T-helper 2 cell (primary cell): ENCODE measurements around the gene ANAPC2.

ENCODE experiments used
- DNase-seq, 5 experiments: peaks; one replicate each; pipeline versions ENCODE4 v3.0.0 to v3.0.0-alpha.2; 2012 to 2022

ANAPC2 gene

DNA sequence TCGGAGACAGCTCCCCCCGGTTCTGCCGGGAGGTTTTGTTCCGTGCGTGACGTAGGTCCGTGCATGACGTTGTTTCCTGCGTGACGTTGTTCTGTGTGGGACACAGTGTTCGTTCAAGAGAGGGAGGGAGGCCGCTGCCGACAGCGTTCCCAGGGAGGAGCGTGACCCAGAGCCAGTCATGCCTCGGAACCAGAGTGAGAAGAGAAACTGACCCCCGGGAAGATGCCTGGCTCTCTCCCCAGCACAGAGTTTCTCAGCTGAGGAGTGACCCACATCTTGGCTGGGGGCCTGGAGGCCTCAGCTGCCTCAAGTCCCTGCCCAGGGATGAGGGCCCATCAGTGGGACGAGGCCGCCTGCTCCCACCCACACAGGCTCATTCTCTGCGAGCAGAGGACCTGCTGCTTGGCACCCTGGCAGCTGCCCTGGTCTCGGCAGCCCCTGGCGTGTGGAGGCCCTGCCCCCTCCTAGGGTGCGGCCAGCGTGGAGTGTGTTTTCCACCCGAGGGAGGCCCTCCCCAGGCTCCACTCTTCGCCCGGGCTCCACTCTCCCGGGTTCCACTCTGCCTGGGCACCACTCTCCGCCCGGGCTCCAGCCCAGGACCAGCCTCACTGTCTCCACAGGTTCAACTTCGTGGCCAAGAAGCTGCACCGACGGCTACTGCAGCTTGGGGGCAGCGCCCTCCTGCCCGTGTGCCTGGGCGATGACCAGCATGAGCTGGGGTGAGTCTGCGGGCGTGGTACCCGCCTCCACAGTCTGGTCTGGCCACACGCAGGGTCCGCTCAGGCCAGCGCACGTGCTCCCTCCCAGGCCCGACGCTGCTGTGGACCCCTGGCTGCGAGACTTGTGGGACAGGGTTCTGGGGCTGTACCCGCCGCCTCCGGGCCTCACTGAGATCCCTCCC, 25.1 kb upstream of the ANAPC2 start:
- DNase-seq = no peak

DNA sequence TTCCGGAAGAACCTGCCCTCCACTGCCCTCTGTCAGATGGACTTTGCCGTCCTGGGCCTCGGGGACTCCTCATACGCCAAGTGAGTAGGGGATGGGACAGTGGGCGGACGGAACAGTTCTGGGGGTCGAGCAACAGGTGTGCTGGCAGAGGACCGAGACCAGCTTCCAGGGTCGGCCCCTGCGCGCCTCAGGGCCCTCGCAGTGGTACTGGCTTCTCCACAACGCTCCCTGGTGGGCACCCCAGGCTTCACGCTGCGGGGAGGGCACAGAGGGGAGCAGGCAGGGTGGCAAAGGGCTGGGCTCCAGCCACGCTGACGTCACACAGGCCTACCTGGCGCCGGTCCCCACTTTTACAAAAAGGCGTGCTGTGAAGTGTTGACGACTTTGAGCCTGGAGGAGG, 24.2 kb upstream of the ANAPC2 start:
- DNase-seq = no peak

DNA sequence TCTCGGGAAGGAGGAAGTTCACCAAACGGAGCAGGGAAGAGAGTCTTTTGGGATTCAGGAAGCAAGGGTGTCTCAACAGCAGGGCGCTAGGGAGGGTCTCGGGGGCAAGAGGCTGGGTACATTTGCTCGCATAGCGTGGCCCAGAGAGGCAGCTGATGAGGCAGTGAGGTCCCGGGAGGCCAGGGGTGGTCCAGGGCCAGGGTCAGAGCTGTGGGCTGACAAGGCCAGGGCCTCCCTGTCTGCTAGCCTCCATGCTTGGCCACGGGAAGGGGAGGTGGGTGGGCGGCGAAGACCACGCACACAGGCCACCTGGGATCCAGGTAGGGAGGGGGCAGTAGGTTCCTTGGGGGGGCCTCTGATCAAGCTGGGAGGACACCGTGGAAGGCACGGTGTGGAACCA, 23.2 kb upstream of the ANAPC2 start:
- DNase-seq = no peak

DNA sequence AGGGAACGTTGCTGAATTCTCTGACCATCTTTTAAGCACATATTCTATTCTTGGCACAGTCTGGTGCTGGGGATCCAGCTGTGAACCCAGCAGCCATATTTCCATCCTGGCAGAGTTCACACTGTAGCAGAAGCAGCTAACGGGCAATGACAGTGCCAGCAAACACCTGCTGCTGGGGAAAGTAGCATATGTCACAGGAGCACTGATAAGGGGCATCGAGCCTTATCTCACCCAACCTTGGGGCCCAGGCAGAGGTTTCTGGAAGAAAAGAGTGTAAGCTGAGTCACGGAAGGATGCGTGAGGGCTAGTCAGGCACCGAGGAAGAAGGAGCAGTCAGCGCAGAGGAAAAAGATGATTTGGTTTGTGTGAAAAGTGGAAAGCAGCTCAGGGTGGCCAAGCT, 18.2 kb upstream of the ANAPC2 start:
- no peak for DNase-seq

DNA sequence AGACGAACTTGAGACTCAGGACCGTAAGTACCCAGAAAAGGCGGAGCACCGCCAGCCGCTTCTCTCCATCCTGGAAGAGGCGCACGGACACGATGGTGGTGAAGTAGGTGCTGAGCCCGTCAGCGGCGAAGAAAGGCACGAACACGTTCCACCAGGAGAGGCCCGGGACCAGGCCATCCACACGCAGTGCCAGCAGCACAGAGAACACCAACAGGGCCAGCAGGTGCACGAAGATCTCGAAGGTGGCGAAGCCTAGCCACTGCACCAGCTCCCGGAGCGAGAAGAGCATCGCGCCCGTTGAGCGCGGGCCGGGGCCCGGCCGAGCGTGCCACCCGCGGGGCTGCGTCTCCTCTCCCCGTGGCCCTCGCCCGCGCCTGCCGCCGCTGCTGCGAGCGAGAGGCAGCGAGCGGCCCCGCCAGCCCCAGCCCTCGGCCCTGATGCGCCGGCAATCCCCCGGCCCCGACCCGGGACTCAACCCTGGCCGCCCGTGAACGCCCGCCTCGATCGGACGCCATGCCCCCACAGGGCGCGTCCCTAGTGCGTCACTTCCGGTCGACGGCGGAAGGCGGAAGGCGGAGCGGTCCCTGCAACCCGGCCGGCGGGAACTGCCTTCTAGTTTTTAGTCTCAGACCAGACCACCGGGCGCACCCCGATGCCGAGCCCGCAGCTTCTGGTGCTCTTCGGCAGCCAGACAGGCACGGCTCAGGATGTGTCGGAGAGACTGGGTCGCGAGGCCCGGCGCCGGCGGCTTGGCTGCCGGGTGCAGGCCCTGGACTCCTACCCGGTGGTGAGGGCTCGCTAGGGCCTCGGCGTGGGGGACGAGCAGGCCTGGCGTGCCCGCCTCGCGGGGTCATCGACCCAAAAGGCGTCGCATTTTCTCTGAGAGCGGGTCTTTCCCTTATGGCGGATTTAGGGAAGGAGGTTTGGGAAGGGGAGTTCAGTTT, 17.0 kb upstream of the ANAPC2 start, which contains the start of the genes NDOR1 and TMEM203:
TSS of gene NDOR1 (plus strand) at position 575 of the 944 bp plus-strand sequence. CDS start at position 653, 78 bp downstream.
TSS of gene TMEM203 (minus strand) at position 523 of the 944 bp plus-strand sequence. CDS start at position 289, 234 bp downstream.
- peak; percentile 84 to 92 (median 91) for DNase-seq

DNA sequence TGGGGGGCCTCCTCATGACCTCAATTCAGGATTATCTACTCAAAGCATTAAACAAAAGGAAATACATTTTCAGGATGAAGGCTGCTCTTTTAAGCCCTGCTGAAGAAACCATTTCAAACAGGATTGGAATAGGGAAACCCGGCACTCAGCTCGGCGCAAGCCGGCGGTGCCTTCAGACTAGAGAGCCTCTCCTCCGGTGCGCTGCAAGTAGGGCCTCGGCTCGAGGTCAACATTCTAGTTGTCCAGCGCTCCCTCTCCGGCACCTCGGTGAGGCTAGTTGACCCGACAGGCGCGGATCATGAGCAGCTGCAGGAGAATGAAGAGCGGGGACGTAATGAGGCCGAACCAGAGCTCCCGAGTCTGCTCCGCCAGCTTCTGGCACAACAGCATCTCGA, 16.4 kb upstream of the ANAPC2 start:
- DNase-seq = no peak

DNA sequence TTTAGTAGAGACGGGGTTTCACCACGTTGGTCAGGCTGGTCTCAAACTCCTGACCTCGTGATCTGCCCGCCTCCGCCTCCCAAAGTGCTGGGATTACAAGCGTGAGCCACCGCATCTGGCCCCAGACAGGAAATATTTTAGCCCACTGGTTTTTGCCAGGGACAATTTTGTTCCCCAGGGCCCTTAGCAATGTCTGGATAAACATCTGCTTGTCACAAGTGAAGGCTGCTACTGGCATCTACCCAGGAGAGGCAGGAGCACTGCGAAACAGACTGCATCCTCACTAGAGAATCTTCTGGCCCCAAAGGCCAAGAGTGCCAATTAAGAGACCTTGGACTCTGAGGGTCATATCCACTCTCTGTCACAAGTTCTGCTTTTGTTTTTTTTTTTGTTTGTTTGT, 14.6 kb upstream of the ANAPC2 start:
- DNase-seq = no peak

DNA sequence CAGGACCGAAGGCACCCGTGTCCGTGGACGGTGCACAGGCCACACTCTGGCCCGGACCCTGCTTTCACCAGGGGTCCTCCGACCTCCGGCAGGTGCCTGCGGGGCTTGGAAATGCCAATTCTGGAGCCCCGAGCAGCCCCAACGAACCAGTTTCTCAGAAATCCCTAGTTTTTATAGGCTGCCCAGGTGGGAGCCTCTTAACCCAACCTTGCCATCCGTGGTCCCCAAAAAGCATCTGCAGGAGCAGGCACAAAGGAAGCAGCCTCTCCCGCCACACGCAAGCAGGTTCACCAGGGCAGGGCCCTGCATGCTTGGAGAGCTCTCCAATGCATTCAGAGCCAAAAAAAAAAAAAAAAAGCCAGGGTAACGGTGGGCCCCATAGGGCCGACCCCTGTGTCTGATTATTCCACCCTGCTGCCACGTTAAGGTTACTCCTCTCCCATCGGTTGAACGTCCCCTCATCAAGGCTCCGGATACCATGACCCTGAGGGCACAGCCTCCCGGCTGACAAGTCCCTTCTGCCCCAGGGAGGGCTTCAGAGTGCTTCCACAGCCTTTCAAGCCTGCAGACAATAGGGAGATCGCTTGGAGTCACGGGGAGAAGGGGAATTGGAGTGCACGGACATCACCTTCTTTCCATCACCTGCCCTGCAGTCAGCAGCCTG, 13.0 kb upstream of the ANAPC2 start:
- DNase-seq = no peak

DNA sequence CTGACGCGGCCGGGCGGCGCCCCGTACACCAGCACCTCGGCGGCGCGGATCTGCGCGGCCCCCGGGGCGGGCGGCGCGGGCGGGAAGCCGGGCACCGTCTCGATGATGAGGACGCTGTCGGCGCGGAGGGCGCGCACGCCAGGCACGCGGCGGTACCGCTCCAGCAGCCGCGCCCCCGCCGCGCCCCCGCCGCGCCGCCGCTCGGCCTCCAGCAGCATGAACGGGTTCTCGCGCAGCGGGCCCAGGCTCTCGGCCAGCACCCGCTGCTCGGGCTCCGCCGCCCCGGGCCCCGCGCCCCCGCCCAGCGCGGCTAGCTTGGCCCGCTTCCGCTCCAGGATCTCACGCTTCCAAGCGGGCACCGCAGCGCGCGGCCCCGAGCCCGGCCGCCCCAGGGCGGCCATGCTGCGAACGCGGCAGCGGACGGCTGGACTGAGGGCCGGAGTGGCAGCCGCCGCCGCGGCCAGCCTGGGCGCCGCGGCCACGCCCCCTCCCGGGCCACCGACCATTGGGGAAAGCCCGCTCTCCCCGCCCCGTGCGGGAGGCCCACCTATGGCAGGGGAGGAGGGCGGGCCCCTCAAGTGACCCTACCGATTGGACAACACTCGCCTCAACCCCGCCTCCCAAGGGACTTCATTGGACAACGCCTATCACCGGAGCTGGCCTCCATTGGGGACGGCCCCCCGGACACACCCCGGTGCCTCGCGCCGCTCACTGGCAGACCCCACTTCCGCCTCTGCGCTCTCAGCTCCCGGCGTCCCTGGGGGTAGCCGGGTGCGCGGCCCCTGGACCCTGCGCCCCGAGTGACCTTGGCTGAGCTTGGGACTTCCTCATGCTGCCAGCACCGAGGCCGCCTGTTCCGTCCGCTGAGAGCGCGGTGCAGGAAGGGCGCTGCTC, 12.2 kb upstream of the ANAPC2 start, which contains the start of gene TPRN:
TSS of gene TPRN (minus strand) at position 431 of the 894 bp plus-strand sequence. CDS start at position 401, 30 bp downstream.
- DNase-seq = peak; percentile 94 to 99 (median 98)

DNA sequence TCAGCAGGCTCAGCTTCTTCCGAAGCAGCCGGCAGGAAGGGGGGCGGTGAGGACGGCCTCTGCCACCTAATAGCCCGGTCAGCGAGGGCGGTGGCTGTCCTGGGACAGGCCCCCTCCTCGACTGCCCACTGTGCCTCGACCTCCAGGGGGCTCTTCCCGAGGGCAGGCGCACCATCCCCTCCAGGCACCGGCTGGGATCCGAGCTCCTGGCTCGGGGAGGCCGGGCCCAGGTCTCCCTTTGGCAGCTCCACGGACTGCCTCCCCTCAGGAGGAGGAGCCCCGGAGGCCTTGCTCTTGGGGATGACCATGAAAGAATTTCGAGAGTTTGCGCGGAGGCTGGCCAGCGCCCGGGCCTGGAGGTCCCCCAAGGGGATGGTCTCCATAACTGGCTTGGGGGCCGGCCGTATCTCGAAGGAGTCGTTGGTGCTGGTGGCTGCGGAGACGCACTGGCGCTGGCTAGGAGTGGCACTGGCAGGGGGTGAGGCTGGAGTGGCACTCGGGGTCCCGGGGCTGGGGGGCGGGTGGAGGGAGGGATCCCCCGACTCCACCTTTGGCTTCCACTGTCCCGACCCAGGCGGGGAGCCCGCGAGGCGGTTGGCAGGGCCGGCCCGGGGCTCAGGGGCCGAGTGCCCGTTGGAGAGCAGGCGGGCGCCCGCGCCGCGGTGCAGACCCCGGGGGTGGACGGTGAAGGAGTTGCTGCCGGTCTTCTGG, 11.2 kb upstream of the ANAPC2 start:
- no peak for DNase-seq

DNA sequence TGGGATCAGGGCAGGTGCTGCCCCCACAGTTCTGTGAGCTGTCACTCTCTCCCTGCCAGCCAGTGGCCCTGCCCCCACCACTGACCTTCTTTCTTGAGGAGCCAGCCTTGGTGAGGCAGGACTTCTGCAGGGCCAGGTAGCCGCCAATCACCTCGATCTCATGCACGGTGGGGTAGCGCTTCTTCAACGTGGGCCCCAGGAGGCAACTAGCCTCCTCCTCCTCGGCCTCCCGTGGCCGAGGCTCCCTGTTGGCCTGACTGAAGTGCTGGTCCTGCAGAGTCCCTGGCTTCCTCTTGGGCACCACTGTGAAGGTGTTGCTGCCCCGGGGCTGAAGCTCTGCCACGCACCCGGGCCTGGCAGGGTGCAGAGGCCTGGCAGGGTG, 10.5 kb upstream of the ANAPC2 start:
- DNase-seq = no peak

DNA sequence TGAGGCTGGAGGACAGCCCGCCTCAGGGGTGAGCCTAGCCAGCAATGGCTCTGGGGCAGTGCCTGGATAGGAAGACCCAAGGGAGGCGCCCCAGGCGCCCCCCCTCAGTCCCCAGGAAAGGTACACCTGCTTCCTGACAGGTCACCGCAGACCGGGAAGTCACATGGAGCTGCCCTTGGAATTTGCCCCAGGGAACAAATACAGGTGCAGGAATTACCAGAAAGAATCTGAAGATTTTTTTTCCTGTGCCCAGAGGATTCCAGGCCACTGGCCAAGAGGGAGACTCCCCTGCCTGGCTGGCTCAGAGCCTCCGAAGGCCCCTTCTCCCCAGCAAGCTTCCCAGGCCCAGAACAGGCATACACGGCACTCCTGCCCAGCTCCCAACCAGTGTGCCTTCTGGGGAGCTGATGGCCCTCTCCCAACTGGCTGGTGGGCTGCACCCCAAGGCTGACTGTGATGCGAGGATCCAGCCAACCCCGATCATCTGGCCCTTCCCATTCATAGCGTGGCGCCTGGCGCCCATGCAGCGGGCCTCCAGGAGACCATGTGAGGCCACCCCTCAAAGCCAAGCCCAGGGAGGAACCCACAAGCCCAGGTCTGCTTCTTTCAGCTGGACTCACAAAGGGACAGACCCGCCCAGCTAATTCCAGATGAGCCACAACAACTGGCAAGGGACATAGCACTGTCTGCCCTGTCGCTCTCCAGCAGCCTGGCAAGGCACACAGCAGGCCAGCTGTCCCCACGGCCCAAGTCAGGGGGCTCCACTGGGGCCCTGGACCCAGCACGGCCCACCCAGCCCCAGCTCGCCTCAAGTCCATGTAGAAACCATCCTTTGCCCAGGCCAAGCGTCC, 9.9 kb upstream of the ANAPC2 start:
- no peak for DNase-seq

DNA sequence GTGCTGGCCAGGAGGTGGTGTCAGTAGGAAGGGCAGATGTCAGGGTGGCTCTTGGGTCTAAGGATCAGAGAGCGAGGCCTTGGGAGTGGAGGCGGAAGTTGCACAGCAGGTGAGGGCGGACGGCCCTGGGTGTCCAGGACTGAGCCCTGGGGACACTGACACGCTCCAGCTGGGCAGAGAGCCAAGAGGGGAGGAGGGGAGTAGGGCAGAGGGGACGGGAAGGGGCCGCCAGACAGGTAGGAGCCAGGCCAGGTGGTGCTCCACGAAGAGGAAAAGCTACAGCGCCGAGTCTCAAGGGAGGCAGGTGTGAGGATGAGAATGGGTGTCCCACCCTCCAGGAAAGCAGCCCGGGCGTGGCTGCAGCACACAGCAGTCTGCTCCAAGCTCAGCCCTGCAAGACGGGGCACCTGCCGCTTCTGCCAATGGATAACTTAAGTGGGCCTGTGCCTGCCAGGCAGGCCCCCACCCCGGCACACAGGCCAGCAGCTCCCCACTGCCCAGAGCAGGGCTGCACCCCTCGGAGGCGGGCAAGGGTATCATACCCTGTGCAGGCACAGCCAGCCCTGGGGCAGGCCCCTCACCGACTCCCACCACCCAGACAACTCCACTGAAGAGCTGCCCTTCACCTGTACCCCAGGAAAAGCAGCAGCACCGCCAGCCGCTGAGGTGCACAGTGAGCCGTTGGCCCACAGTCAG, 7.3 kb upstream of the ANAPC2 start:
- no peak for DNase-seq

DNA sequence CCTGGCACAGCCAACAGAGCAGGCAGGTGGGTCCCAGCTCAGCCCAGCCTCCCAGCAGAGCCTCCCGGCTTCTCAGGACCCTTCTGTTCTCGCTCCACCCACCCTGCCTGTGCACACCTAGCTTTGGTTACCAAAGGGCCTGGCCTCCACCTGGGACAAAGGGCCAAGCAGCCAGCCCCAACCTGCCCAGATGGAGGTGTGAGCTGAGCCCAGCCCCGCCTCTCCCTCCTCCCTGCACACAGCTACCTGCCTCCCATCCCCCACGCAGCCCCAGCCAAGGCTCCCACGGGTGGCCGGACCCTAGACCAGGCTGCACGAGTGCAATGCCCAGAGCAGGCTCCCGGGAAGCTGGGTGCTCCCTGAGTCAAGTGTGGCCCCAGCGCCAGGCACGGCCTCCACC, 6.5 kb upstream of the ANAPC2 start:
- DNase-seq = no peak

DNA sequence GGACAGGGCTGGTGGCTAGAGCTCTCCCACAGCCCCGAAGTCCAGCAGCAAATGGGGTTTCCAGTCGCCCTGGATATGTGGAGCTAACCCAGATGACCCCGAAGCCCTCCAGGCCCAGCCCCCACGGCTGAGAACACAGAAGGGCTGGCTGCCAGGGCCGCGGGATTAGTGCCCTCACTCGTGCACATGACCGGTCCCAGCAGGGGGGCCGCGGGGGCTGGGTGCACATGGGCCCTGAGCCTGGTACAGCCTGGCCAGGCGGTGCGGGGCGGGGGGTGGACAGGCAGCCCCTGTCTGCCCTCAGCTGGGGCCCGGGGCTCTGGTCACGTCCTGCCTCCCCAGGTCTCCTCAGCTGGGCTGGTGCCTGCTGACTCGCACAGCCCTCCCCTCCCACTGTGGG, 6.0 kb upstream of the ANAPC2 start:
- DNase-seq = no peak

DNA sequence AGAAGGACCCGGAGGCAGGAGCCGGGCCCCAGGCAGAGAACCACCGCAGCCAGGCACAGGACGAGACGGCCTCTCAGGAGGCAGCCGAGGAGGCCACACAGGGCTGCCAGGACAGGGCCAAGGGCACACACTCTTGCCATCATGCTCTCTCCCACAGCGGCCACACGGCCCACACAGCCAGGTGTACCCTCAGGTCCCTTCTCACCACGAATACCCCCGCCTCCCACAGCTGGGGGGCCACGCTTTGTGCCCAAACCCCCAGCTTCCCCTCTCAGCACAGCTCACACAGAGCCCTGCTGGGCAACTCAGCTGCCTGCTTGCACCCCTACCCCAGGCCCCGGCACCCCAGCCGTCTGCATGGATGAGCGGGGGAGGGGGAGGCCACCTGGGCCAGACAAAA, 5.4 kb upstream of the ANAPC2 start:
- no peak for DNase-seq

DNA sequence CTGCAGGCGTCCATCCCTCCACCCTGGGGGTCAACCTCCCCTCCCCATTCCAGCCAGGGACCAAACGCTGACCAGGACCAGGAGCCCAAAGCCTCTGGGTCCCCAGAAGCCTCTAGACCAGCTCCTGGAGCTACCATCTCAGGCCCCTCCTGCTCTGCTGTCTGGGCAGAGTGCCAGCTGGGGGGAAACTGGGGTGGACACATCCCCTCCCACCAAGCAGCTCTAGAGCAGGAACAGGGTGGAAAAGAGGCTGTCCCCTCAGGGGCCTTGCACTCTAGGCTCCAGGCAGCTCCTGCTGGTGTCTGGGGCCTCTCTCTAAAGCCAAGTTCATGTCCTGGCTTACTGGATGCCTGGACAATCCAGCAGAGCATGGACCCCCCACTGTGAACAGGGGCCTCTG, 4.5 kb upstream of the ANAPC2 start:
- no peak for DNase-seq

DNA sequence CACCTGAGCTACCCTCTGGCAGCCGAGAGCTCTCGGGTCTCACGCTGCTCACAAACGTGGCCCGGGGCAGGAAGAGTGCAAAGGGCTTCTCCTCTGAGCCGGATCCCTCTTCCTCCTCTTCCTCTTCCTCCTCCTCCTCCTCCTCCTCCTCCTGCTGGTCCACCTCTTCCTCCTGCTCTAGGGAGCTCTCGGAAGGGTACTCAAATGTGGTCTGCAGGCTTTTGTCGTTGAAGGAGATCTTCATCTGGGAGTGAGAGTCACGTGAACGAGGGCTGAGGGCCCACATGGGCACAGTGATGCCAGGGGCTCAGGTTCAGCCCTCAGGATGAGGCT, 4.1 kb upstream of the ANAPC2 start:
- no peak for DNase-seq

DNA sequence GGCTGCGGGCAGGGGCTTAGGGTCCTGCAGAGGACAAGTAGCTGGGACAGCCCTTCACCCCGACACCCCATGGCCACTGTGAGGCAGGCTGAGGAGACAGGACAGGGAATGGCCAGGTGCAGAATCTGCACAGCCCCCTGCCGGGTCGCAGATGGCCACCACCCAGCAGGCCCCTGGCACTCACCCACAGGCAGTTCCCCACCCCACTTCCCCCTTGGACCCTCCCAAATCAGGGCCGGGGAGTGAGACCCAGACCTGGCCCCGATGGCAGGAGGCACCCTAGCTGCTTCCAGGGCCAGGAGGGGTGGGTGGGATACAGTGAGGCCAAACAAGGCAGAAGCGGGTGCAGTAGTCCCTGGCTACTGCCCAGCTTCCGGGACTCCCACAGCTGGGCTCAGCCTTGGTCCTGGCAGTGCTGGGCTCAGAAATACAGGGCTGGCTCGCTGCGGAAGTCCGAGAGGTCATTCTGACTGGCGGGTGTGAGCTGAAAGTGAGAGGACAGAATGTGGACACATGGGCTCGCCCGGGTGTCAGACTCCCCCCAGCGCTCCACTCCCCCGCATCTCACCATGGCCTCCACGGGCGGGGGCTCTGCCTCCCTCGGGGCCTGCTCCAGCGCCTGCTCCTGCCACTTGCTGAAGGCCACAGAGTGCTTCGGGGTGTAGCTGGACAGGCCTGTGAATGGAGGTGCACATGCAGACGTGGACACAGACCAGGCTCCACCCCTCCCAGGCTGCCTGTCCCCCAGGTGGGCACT, 3.5 kb upstream of the ANAPC2 start:
- DNase-seq = no peak
